ENCODE data around the gene RRBP1.
"Not testable (repeated sequence)": the region's sequence is repeated elsewhere in the genome, so short reads cannot be mapped to it uniquely, and the experiment has no call there.

DNA sequence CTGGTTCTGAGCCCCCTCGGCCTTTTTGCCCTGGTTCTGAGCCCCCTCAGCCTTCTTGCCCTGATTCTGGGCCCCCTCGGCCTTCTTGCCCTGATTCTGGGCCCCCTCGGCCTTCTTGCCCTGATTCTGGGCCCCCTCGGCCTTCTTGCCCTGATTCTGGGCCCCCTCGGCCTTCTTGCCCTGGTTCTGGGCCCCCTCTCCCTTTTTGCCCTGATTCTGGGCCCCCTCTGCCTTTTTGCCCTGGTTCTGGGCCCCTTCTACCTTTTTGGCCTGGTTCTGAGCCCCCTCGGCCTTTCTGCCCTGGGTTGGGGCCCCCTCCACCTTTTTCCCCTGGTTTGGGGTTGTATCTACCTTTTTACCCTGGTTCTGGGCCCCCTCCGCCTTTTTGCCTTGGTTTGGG lies 22.7 kb downstream of the RRBP1 start:
- TF ChIP-seq, protein P1, sequence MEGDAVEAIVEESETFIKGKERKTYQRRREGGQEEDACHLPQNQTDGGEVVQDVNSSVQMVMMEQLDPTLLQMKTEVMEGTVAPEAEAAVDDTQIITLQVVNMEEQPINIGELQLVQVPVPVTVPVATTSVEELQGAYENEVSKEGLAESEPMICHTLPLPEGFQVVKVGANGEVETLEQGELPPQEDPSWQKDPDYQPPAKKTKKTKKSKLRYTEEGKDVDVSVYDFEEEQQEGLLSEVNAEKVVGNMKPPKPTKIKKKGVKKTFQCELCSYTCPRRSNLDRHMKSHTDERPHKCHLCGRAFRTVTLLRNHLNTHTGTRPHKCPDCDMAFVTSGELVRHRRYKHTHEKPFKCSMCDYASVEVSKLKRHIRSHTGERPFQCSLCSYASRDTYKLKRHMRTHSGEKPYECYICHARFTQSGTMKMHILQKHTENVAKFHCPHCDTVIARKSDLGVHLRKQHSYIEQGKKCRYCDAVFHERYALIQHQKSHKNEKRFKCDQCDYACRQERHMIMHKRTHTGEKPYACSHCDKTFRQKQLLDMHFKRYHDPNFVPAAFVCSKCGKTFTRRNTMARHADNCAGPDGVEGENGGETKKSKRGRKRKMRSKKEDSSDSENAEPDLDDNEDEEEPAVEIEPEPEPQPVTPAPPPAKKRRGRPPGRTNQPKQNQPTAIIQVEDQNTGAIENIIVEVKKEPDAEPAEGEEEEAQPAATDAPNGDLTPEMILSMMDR (IDR thresholded peaks at IDR 0.05) = not testable (repeated sequence)
- TF ChIP-seq POLR2A (IDR thresholded peaks at IDR 0.05) = not testable (repeated sequence)
